K562 (cell line): ENCODE data around the gene DENR. TPM values are rescaled to one million over a fixed set of nuclear protein-coding genes. Genes with fewer than 3 reads are reported as not detected.

Source experiments
- ATF1 ChIP-seq, 2 experiments: fragments of 450-650 bp in 1 of 2; IDR thresholded peaks; 2 replicates each; pipeline ENCODE4 v1.6.1; 2016; ENCODE audit warnings: missing compliant biosample characterization in 1 of 2, missing genetic modification characterization in 1 of 2
- ATF7 ChIP-seq: fragments of 450-650 bp; IDR thresholded peaks from 2 replicates; pipeline ENCODE4 v1.7.1; 2014; ENCODE audit warnings: mild to moderate bottlenecking, moderate library complexity
- CBX3 ChIP-seq, 2 experiments: IDR thresholded peaks; 1 replicate in 1 of 2; 2 replicates in 1 of 2; pipeline ENCODE4 v1.6.1; 2012; ENCODE audit warnings: inconsistent platforms in 2 of 2, low read length in 2 of 2, borderline replicate concordance in 1 of 2, control low read depth in 1 of 2
- CEBPG ChIP-seq, 3 experiments: fragments of 200-800 bp in 1 of 3; sonication (Bioruptor generic) in 1 of 3; sonication (generic) in 1 of 3; formaldehyde crosslinking in 1 of 3; IDR thresholded peaks in 2 of 3; conservative IDR thresholded peaks in 1 of 3; 2 replicates each; pipeline versions ENCODE4 v1.6.1 to v1.8.0; 2016 to 2022; ENCODE audit warnings: missing compliant biosample characterization in 2 of 3, missing genetic modification characterization in 2 of 3, mild to moderate bottlenecking in 1 of 3, missing genetic modification reagents in 1 of 3
- CREB1 ChIP-seq, 2 experiments: sonication (generic) in 1 of 2; formaldehyde crosslinking in 1 of 2; IDR thresholded peaks; 2 replicates each; pipeline versions ENCODE4 v1.6.1 to v1.8.0; 2012 to 2022; ENCODE audit warnings: inconsistent platforms in 1 of 2, mild to moderate bottlenecking in 1 of 2, missing genetic modification reagents in 1 of 2, moderate library complexity in 1 of 2
- CREM ChIP-seq: IDR thresholded peaks from 2 replicates; pipeline ENCODE4 v1.6.1; 2014; ENCODE audit warnings: antibody characterized with exemption, low read depth
- CTBP1 ChIP-seq: fragments of 450-650 bp; IDR thresholded peaks from 2 replicates; pipeline ENCODE4 v1.6.1; 2016; ENCODE audit warnings: borderline replicate concordance
- ETV1 ChIP-seq: fragments of 450-650 bp; conservative IDR thresholded peaks from 2 replicates; pipeline ENCODE4 v1.6.1; 2016; ENCODE audit warnings: missing genetic modification characterization, control low read depth, low read depth, missing compliant biosample characterization
- ETV6 ChIP-seq, 3 experiments: fragments of 150-350 bp in 1 of 3; sonication (generic) in 1 of 3; formaldehyde crosslinking in 1 of 3; IDR thresholded peaks; 2 replicates each; pipeline versions ENCODE4 v1.6.1 to v1.8.0; 2014 to 2022; ENCODE audit warnings: borderline replicate concordance in 2 of 3, low read depth in 2 of 3, antibody characterized with exemption in 1 of 3, low read length in 1 of 3, mild to moderate bottlenecking in 1 of 3, missing genetic modification reagents in 1 of 3
- HSF4 ChIP-seq: fragments of 250-450 bp; sonication (Bioruptor Pico); IDR thresholded peaks from 2 replicates; pipeline ENCODE4 v2.1.2; 2022; ENCODE audit warnings: mild to moderate bottlenecking, moderate library complexity, borderline replicate concordance
- IRF9 ChIP-seq: fragments of 450-650 bp; IDR thresholded peaks from 2 replicates; pipeline ENCODE4 v1.6.1; 2016; ENCODE audit warnings: missing biosample characterization, missing genetic modification characterization
- MAFK ChIP-seq: IDR thresholded peaks from 2 replicates; pipeline ENCODE4 v1.6.1; 2011; ENCODE audit warnings: low read length, improper control_type of control experiment
- NFE2 ChIP-seq: IDR thresholded peaks from 2 replicates; pipeline ENCODE4 v1.6.1; 2014; ENCODE audit warnings: antibody characterized with exemption, low read depth
- NFYB ChIP-seq: IDR thresholded peaks from 2 replicates; pipeline ENCODE4 v1.6.1; 2011; ENCODE audit warnings: mild to moderate bottlenecking, moderate library complexity; ENCODE audit not compliant: insufficient read length; ENCODE audit errors: extremely low read depth
- SUPT5H ChIP-seq: fragments of 450-650 bp; IDR thresholded peaks from 2 replicates; pipeline ENCODE4 v1.6.1; 2016
- WHSC1 ChIP-seq: IDR thresholded peaks from one replicate; pipeline ENCODE4 v1.6.1; 2012; ENCODE audit warnings: low read length, control low read depth, inconsistent platforms
- ZBTB26 ChIP-seq: fragments of 450-650 bp; formaldehyde crosslinking; IDR thresholded peaks from 2 replicates; pipeline ENCODE4 v1.4.0; 2022; ENCODE audit warnings: missing genetic modification characterization
- ZNF324 ChIP-seq: fragments of 250-450 bp; sonication (Bioruptor Pico); IDR thresholded peaks from 2 replicates; pipeline ENCODE4 v1.4.0; 2020; ENCODE audit warnings: mild to moderate bottlenecking
- ZNF644 ChIP-seq: fragments of 200-800 bp; sonication (Bioruptor generic); IDR thresholded peaks from 2 replicates; pipeline ENCODE4 v1.6.1; 2016; ENCODE audit warnings: low read depth, missing genetic modification characterization, missing compliant biosample characterization
- polyA plus RNA-seq, 8 experiments: library from polyadenylated mRNA; depleted of rRNA in 4 of 8; stranded (reverse) in 5 of 8; unstranded in 3 of 8; fragments of >200 nt; fragmentation: Nextera tagmentation in 2 of 8; fragmentation: Illumina TruSeq in 1 of 8; extraction: Ambion mirVana in 2 of 8; extraction: Trizol in 1 of 8; gene quantifications; 2 replicates each; pipeline versions ENCODE4 v1.2.1 to v1.2.3, GENCODE V29; 2011 to 2014; ENCODE audit warnings: inconsistent platforms in 1 of 8, missing spikeins in 1 of 8
- total RNA-seq, 7 experiments: library from RNA; depleted of rRNA in 6 of 7; stranded (reverse); fragments of >200 nt in 6 of 7; fragmentation: Illumina TruSeq in 2 of 7; extraction: Trizol in 2 of 7; gene quantifications; 2 replicates each; pipeline versions ENCODE4 v1.2.1 to v1.2.3, GENCODE V29; 2011 to 2021; ENCODE audit warnings: low replicate concordance in 1 of 7
- TF ChIP-seq, protein P1 (sequence below): fragments of 250-450 bp; sonication (Bioruptor Pico); IDR thresholded peaks from 2 replicates; pipeline ENCODE4 v1.8.0; 2021; ENCODE audit warnings: mild to moderate bottlenecking, moderate library complexity
- TF ChIP-seq, protein P2 (sequence below): fragments of 450-650 bp; IDR thresholded peaks from 2 replicates; pipeline ENCODE4 v1.6.1; 2016; ENCODE audit warnings: mild to moderate bottlenecking

Gene DENR
- total and polyA plus RNA-seq, 9 of the 15 experiments (the other 6 are each of a cell fraction or from before 2014, with no cell fraction given), result 32.5 to 77.4 (median 54.7) TPM

- TF ChIP-seq, protein P1, sequence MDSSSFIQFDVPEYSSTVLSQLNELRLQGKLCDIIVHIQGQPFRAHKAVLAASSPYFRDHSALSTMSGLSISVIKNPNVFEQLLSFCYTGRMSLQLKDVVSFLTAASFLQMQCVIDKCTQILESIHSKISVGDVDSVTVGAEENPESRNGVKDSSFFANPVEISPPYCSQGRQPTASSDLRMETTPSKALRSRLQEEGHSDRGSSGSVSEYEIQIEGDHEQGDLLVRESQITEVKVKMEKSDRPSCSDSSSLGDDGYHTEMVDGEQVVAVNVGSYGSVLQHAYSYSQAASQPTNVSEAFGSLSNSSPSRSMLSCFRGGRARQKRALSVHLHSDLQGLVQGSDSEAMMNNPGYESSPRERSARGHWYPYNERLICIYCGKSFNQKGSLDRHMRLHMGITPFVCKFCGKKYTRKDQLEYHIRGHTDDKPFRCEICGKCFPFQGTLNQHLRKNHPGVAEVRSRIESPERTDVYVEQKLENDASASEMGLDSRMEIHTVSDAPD, result no peak
- no peak for TF ChIP-seq ZBTB26
- TF ChIP-seq ETV6 (IDR thresholded peaks at IDR 0.05; ENCODE audit: borderline replicate concordance in 1 of 2, low read depth in 2 of 2, low read length in 1 of 2), result no peak
- no peak for TF ChIP-seq ETV6 (CRISPR knock-in tag; IDR thresholded peaks at IDR 0.05; ENCODE audit: borderline replicate concordance)
- TF ChIP-seq HSF4 (CRISPR knock-in tag), result no peak
- TF ChIP-seq MAFK, result no peak
- no peak for TF ChIP-seq SUPT5H
- TF ChIP-seq ETV1, result peak; percentile 29; the same call in 1 of the 2 replicates
- TF ChIP-seq NFE2, result peak; percentile 52
- peak; percentile 29; the same call in 1 of the 2 replicates for TF ChIP-seq CTBP1
- peak; percentile 98 for TF ChIP-seq CEBPG (CRISPR knock-in tag; IDR thresholded peaks at IDR 0.05)
- peak; percentile 94 to 98 for TF ChIP-seq CEBPG (tag; conservative IDR thresholded peaks at IDR 0.05 in 1 of 2, IDR thresholded peaks at IDR 0.05 in 1 of 2)
- TF ChIP-seq ZNF644 (tag), result 0 out of 2 replicates have a peak, but pooled peaks have one; percentile 77
- peak; percentile 98 for TF ChIP-seq IRF9 (tag)
- no peak for TF ChIP-seq ATF1 (CRISPR knock-in tag; IDR thresholded peaks at IDR 0.05)
- peak; percentile 51 for TF ChIP-seq ATF1 (tag; IDR thresholded peaks at IDR 0.05)
- peak; percentile 18 for TF ChIP-seq NFYB
- peak in 1 of 2 experiments; percentile 85; a peak in 1 of 3 replicates for TF ChIP-seq CBX3 (IDR thresholded peaks at IDR 0.05; ENCODE audit: borderline replicate concordance in 1 of 2, low read length in 2 of 2)
- no peak for TF ChIP-seq ZNF324 (CRISPR knock-in tag)
- TF ChIP-seq CREM, result peak; percentile 64; the same call in 1 of the 2 replicates
- TF ChIP-seq, protein P2, sequence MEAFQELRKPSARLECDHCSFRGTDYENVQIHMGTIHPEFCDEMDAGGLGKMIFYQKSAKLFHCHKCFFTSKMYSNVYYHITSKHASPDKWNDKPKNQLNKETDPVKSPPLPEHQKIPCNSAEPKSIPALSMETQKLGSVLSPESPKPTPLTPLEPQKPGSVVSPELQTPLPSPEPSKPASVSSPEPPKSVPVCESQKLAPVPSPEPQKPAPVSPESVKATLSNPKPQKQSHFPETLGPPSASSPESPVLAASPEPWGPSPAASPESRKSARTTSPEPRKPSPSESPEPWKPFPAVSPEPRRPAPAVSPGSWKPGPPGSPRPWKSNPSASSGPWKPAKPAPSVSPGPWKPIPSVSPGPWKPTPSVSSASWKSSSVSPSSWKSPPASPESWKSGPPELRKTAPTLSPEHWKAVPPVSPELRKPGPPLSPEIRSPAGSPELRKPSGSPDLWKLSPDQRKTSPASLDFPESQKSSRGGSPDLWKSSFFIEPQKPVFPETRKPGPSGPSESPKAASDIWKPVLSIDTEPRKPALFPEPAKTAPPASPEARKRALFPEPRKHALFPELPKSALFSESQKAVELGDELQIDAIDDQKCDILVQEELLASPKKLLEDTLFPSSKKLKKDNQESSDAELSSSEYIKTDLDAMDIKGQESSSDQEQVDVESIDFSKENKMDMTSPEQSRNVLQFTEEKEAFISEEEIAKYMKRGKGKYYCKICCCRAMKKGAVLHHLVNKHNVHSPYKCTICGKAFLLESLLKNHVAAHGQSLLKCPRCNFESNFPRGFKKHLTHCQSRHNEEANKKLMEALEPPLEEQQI, result 0 out of 2 replicates have a peak, but pooled peaks have one; percentile 38
- TF ChIP-seq ATF7, result peak; percentile 95
- TF ChIP-seq WHSC1, result no peak
- TF ChIP-seq CREB1 (IDR thresholded peaks at IDR 0.05), result no peak
- peak; percentile 52; the same call in 1 of the 2 replicates for TF ChIP-seq CREB1 (CRISPR knock-in tag; IDR thresholded peaks at IDR 0.05)
Observed at GRCh38 chr12:122740351-122740750, 12.3 kb upstream of the DENR start (continued).
